NCI-H146 (cell line): ENCODE measurements around the gene PRAC2.

Source experiments
- DNase-seq: peaks from one replicate; lab custom pipeline; 2025; lab: John Stamatoyannopoulos, UW

Gene PRAC2

DNA sequence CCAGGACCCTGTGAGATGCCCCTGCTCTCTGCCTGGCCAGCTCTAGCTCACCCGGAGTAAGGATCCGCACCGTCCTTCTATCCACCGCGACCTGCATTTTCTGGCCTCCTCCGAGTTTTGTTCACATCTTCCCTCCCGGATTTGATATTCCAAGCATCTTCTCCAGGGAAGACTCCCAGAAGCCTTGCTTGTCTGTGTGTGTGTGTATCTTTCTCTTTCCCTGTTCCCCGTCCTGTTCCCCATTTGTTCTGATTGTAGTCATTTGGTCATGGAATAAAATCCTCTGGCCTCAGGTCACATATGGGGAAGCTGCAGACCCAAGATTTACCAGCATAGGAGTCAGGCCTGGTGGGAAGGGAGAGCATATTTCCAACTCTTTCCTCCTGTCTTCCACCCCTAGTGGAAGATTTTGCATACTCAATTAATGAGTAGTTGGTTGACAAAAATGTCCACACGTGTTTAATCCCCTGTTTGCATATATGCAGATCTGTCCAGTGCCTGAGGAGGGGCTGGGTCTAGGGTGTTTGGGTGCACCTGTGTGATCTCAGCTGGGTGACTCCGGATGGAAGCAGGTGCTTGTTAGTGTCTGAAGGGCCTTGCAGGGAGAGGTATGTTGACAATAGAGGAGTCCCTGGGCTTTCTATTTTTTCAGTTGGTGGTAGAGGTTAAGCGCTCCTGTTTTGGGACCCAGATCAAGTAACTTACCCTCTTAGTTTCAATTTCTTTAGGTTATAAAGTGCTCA lies 2.5 kb upstream of the PRAC2 start:
- DNase-seq: no peak

DNA sequence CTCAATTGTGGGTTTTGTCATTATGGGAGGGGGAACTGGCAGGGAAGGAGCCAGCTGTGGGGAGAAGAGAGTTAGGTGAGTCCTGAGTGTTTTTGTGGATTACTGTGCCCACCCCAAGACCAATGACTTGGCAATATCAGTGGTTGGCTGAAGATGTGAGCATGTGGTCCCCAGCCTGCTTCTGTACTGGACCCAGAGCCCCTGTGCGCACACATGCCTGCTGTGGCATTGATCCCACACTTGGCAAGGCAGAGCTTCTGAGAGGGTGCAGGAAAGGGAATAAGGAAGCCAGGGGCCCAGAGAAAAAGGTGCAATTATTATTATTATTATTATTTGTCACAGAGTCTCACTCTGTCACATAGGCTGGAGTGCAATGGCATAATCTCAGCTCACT lies 2.0 kb upstream of the PRAC2 start:
- no peak for DNase-seq

DNA sequence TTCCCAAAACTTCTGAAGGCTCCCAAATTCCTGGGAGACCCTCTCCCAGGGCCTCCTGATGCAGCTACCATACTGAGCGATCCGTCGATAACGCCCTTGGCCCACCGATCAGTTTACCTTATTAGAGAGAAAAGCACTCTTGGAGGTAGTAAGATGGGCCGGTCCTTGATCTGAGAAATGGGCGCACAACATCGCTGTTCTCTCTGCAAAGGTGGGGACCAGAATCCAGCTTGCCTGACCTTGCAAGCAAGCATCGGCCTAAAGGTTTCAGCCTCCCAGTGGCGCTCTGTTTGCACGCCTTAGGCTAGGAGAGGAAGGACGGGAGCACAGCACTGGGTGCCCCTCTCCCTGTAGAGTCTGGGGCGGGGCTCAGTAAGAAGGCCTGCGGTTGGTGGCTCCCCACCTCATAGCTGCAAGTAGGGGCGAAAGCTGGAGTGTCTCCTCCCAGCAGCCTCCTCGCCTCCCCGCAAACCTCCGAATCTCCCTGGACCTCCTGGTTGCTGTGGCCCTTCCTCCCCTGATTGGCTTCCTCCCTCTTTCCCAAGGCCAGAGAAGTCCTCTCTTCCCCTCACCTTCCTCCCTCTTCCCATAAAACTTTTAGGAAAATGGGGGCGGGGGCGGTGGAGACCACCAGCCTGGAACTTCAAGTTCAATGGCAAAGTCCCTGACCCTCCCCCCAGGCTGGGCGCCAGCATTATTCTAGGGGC lies 631 bp upstream of the PRAC2 start, which contains the start of gene PRAC1:
TSS of gene PRAC1 (minus strand) at position 318 of the 707 bp plus-strand sequence. CDS start at position 192, 126 bp downstream.
- DNase-seq: no peak

DNA sequence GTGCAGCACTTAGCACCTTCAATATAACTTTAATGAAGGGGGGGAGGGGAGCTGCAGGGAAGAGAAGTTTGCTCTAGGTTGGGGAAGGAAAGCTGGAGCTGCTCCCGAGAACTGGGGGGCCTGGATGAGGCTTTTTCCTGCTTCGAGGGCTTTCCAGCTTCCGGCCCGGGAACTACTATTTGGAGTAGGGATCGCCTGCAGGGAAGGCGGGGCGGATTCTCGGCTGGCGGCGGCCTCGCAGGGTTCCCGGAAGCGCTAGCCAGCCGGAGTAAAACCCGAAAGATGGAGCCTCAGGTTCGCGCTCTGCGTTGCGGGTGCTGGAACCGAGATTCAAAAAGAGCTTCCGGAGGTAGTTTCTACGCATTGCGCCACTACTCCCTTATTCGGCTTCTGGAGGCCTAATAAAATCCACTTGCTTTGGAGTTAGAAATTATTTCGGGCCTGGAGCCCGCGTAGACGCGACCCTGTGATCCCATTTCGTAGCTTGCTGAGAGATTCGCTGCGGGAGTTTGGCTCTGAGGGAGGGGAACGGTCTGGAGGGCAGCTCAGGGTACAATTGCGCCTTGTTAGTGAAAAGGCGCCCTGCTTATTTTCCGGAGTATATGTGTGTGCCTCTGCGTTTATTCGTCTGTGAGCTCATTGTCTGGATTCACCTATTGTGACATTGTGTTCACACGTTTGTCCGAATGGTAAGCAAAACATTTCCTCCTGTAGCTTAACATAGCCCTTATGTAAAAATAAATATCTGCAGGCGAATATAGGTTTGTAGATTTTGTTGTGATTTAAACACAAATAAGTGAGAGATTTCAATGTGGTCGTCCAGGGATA lies 652 bp downstream of the PRAC2 start:
- DNase-seq: no peak

DNA sequence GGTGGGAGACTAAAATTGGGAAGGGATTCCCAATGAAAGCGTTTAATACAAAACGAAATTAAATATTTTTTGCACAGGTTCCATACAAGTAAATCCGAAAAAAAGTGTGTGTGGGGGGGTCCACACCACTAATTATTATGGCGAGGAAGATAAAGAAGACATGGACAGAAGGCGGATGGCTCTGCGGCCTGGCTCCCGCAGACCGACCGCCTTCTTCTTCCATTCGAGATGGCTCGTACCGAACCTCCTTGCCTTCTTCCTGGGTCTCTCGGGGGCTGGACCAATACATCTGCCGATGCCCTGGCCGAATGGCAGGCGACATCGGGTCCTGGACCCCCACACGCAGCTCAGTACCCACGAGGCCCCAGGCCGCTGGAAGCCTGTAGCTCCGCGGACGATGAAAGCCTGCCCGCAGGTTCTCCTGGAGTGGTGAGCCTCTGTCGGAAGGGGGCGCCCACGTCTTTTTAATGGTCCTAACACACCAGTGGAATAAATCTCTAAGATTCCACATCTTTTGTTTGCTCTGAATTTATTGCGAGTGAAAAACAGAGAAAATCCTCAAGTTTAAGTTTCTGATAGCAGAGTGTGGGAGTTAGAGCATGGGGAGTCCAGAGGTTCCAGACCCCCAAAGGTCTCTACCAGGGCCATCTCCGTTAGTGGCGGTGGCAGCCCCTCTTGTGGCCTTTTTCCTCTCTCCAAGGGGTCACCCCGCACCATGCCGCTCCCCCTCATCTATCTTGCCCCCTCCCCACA lies 1.4 kb downstream of the PRAC2 start:
- peak; percentile 37 for DNase-seq

DNA sequence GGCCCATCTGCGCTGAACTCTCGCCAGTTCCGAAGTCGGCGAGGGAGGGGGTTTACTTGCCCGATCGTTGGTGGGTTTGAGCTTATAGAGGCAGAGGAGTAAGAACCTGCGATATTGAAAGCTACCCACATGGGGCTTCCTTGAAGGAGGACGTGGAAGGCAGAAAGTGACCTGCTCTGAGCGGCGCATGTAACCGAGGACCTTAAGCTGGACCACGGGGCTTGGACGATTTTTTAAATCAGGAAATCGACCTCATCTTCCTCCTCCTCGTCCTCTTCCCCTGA lies 2.0 kb downstream of the PRAC2 start:
- no peak for DNase-seq

DNA sequence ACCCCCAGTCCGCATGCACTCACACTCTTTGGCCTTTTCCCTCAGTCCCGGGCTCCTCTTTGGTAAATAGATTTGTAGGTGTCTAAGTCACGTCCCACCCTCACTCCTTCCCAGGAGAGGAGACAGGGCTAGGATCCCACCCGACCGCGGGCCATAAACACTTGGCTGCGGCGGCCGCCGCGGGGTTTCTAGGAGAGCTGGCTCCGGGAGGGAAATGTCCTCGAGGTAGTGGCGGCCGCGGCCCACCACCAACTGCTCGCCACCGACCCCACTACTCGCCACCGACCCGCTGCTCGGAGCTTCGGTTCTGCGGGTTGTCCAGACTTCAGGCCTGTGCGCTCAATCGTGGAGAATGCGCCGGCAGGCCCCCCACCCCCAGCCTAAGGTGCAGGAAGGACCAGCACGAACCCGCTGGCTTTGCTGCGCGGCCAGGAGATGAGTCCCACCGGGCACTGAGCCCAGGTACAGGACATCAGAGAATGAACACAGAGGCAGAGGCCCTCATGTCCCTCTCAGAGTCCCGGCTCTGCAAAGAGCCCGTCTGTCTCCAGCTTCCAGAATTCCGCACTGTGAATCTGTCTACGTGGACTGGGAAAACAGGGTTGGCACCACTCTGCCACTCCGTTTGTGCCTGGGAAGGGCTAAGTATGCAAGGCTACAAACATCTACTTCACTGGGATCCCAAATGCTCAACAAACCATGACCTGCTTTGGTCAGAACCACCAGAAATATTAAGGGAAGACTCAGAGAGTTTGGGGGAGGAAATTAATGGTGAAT lies 2.5 kb downstream of the PRAC2 start:
- no peak for DNase-seq

DNA sequence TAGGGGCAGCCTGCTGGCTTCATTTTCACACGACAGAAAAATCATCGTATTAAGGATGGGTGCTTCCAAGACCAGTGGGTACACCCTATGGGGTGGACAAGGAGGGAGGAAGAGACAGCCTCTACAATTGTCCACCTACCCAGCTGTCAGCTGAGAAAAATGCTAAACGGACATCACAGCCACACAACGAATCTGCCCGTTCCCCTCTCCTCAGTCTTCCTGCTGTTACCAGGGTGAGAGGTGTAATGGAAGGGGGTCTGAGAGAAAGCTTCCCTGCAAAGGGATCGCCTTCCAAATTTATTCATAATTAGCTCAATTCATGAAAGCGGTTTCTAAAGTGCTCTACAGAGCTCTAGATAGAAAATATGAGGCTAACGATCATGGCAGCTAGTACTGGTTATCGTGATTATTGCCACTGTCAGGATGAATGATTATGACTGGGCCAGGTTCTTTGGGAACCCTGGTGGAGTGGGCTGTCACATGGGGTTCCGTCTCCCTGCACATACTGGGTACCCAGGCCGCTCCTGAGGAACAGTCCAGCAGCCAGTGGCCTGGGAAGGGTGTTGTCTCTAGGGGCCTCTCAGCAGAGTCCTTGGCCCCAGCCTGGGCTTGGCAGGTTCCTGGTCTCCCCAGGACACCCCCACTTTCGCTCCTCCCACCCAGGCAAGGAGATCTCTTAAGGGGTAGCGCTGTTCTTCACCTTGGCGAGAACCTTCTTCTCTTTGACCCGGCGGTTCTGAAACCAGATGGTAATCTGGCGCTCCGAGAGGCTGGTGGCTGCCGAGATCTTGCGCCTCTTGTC lies 3.3 kb downstream of the PRAC2 start:
- DNase-seq: no peak

DNA sequence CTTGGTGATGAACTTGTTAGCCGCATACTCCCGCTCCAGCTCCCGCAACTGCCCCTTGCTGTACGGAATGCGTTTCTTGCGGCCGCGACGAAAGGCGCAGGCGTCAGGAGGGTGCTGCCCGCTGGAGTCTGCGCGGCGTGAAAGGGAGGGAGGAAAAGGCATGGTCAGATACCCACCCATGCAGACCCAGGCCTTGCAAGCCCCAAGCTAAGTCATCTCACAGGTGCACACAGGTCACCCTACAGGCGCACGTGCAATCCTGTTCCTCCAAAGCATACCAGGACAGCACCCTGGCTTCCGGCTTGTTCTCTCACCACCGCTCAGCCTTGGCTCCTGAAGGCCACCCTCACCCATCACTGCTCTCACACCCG lies 3.9 kb downstream of the PRAC2 start:
- no peak for DNase-seq

DNA sequence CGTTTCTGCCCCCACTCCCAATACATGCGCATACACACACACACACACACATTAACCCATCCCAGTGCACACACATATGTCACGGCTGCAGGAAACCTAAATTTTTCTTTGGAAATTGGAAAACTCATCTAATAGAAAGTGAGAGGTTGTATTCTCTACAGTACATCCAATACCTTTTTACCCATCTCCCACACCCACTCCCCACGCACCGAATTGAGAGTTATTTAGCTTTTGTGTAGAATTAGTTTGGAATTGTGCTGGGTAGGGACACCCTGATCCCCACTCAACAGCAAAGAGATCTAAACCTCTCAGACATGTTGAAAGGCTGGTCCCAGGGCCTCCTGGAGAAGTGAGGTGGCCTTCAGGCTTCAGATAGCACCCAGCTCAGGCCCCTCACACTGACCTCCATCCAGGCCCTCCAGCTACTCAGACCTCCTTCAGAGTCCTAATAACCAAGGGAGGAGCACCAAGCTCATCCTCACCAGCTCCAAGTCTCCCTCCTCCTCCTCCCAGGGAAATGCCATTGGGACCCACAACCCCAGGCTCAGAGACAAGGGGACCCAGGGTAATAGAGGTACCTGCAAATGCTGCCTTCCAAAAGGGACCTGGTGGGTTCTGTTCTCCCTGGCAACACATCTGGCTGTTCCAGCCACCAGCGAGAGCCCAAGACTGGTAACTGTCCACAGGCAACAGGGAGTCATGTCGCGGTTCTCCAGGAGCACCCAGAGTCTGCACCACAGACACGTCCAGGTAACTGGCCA lies 4.6 kb downstream of the PRAC2 start:
- DNase-seq: no peak

DNA sequence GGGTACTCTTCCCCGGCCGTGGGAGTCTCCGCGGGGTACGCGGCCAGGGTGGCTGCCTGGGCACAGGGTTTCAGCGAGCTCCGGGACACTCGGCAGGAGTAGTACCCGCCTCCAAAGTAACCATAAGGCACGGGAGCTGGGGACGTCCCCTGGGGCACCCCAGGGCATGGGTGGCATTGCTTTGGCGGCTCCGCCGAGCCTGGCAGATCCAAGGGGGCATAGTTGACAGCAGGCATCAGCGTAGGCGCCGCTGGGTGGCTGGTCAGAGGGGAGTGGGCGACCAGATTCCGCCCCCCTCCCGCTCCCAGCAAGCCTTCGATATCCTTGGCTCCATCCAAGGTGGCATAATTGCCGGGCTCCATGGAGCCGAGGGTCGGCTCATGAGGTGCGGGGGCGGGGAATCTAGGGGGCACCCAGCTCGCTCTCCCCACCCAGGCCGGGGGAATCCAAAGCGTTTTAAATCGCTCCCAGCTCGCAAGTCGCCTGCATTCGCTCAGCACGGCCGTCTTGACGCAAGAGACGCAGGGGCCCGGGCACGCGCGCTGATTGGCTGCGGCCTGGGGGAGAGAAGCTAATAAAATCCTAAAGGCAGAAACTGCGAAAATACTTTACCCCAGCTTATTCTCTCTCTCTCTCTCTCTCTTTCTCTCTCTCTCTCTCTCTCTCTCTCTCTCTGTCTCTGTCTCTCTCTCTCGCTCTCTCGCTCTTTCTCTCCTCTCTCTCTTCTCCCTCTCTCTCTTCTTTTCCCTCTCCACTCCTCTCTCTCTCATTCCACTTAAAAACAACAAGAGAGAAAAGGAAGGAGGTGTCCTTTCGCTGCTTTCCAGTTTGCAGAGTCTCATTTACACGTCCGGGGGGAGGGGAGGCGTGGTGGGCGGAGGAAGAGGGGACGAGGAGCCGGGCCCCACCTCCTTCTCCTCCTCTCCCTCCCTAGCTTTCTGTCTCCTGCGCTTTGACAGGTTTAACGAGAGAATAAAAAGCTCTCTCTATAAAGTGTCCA lies 5.5 kb downstream of the PRAC2 start, which contains the start of gene HOXB13:
TSS of gene HOXB13 (minus strand) at position 519 of the 1,000 bp plus-strand sequence. CDS start at position 362, 157 bp downstream.
- no peak for DNase-seq

DNA sequence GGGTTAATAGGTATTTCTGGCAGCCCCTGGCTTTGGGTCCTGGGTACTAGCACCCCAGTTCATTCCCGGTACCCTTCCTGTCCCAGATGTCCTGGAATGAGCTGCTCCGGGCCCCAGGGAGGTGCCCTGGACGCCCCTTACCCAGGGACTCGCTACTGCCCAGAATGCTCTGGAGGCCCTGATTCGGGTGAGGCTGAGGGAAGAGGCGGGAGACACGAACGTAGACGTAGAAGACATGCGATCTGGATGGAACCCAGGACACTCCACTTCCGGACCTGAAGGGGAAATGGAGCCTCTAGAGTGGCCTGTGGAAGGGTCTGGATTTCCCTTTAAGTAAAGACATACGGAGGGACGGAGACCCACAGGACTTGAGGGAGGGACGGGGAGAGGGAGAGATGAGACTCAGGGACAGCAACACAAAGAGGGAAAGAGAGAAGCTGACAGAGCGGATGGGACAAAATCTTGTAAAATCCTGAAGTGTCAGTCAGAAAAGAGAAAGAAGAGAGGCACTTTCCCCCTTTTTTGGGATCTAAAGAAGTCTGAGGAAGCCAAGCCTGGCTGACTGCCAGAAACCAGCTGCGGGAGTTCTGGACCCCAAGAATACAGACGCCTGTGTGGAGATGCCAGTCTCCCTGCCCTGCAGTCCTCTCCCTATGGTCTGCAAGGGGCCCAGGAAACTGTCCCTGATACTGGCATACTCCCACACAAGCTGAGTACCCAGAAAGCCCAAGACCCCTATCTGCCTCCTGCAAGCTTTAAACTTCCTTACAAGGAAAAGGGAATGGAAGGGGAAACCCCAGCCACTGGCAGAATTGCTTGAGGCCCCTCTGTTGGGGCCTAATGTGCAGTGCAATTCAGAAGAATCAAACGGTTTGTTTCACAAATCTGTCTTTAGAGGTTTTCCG lies 6.6 kb downstream of the PRAC2 start:
- no peak for DNase-seq

DNA sequence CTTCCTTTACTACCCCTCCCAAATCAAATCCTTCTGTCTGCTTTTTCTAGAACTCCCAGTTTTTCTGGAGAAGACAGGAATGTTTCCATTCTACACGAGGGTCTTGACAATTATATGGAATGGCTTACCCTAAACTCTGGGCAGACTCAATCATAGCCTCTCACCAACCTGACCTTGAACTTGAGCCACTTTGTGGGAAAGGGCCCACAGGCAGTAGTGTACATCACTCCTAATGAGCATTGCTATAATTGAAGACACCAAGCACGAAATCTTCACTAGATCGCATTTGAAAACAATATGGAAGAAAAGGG lies 7.2 kb downstream of the PRAC2 start:
- DNase-seq: no peak

DNA sequence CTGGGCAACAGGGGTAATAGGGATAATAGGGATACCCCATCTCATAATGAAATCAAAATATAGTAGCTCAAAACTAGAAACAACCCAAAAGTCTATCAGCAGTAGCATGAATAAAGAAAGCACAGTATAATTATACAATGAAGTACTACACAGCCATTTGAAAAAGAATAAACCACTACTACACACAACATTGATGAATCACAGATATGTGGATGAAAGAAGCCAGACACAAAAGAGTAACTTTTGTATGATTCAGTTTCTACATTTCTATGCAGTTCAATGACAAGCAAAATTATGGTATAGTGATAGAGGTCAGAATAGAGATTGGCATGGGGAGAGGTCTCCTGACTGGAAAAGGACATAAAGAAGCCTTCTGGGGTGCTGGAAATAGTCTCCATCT lies 8.4 kb downstream of the PRAC2 start:
- DNase-seq: no peak

DNA sequence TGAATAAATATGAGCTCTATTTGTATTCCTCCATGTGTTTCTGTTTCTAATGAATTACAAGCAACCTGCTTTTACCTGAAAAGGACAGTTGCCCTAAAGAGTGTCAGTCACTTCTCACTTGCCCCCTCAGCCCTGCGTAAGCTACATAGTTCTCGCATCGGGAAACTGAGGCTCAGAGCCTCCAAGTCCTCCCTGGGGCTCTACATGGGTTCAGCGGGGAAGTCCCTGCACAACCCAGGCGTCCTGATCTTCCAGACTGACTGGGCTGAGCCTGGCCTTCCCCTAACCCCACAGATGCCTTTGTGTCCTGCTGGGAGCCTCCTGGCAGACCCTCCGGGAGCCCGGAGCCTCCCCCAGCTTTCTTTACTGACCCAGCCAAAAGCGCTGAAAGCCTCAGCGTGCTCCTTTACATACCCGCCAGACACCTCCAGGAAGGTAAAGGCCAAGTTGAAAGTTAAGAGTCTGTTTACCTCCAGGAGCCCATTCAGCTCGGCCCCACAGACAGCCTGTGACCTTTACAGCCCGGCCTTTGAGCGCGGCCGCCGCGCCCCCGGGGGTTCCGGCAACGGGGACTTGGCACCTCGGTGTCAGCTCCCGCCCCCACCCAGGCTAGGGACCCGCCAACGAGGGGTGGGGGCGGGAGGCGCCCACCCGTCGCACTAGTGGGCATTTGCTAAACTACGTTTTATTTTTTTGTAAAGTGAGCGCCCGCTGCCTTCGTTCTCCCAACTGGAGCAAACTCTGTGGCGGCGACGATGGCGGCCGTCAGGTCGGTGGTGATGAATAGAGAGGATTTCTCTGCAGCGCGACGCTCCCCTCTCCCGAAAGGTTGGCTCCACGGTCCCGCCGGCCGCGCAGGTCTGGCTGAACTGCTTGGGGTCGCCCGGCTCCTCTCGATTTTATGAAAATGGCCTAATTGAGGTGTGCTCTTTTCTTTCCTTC lies 10.0 kb downstream of the PRAC2 start:
- no peak for DNase-seq

DNA sequence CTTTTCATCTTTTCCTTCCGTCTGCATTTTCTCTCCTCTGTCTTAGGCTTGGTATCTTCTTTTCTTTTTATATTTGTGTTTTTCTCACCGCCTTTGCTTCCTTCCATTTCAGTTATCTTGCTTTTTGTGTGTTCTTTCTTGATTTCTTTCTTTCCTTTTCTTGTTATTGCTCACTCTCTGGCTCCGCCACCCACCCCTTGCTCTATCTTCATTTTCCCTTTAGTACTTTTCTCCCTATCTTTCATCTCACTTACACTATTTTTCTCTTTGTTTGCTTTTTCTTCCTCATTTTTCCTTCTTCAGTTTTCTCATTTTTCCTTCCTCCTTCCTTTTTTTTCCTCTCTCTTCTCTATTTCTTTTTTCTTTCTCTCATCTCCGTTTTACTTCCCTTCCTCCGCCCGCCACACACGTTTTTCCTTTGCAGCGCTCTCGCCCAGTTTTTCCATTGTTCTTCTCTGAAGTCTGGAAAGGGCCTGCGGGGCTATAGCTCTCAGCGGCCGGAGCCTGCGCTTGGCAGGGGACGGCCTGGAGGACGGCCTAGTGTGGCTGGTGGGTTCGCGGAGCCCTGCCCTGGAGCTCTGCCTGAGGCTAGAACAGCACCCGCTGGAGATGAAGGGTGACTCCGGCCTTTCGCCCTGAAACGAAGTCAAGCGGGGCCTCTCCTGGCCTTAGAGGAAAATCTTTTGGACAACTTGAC lies 10.8 kb downstream of the PRAC2 start:
- no peak for DNase-seq
